Gastroesophageal sphincter (tissue), 4 donors: ENCODE results near the gene HPCAL1. TPM values are rescaled to one million over a fixed set of nuclear protein-coding genes. Genes with fewer than 3 reads are reported as not detected.

ENCODE experiments used
- ATAC-seq: fragments of 150-250 bp; one replicate; pipeline ENCODE4 v1.9.1; 2016; ENCODE audit warnings: mild to moderate bottlenecking, moderate library complexity
- H3K27ac ChIP-seq, 4 donors: fragments of 200-600 bp; sonication (generic) in 3 of 4; 1 replicate in 3 of 4; 2 replicates in 1 of 4; pipeline ENCODE4 v1.5.1; 2016 to 2019
- H3K27me3 ChIP-seq: fragments of 200-600 bp; sonication (generic); one replicate; pipeline ENCODE4 v1.5.1; 2019
- H3K36me3 ChIP-seq, 2 donors: fragments of 200-600 bp; sonication (generic); one replicate each; pipeline ENCODE4 v1.5.1; 2019; ENCODE audit warnings: control low read depth in 1 of 2
- H3K4me1 ChIP-seq, 3 donors: fragments of 200-600 bp; sonication (generic); 1 replicate in 2 of 3; 2 replicates in 1 of 3; pipeline ENCODE4 v1.5.1; 2016 to 2019; ENCODE audit warnings: control low read depth in 2 of 3
- H3K4me3 ChIP-seq, 2 donors: fragments of 200-600 bp; sonication (generic); one replicate each; pipeline ENCODE4 v1.5.1; 2019; ENCODE audit warnings: mild to moderate bottlenecking in 1 of 2, moderate library complexity in 1 of 2
- H3K9me3 ChIP-seq, 3 donors: fragments of 200-600 bp; sonication (generic); one replicate each; pipeline ENCODE4 v1.5.1; 2017 to 2019; ENCODE audit warnings: control low read depth in 2 of 3
- EP300 ChIP-seq: sonication (generic); formaldehyde crosslinking; IDR thresholded peaks from one replicate; pipeline ENCODE4 v1.6.1; 2017; ENCODE audit warnings: antibody characterized with exemption, mild to moderate bottlenecking
- POLR2A ChIP-seq, 2 donors: fragments of 450-650 bp; IDR thresholded peaks; one replicate each; pipeline ENCODE4 v1.6.1; 2017; ENCODE audit warnings: antibody characterized with exemption in 2 of 2, mild to moderate bottlenecking in 2 of 2, moderate library complexity in 1 of 2
- POLR2AphosphoS5 ChIP-seq: sonication (generic); formaldehyde crosslinking; IDR thresholded peaks from one replicate; pipeline ENCODE4 v1.6.1; 2017; ENCODE audit warnings: antibody characterized with exemption
- WGBS, 2 donors: methylation state at CpG; one replicate each; pipeline ENCODE4 v1.1.5; 2018; ENCODE audit warnings: low coverage in 1 of 2; 5-methylcytosine and 5-hydroxymethylcytosine counted together
- total RNA-seq, 4 donors: library from RNA; depleted of rRNA; stranded (reverse); fragments of >200 nt; gene quantifications; one replicate each; pipeline ENCODE4 v1.1.0, GENCODE V29; 2016
- TF ChIP-seq, protein P1 (sequence below), 4 experiments: fragments of 200-600 bp in 2 of 4; fragments of 450-650 bp in 2 of 4; sonication (generic) in 1 of 4; IDR thresholded peaks; one replicate each; pipeline ENCODE4 v1.5.1; 2017 to 2019; ENCODE audit warnings: antibody characterized with exemption in 4 of 4, mild to moderate bottlenecking in 2 of 4, moderate library complexity in 2 of 4

HPCAL1 gene
- total RNA-seq, 4 donors from 2014 or later = 17.0 to 42.1 (median 29.8) TPM

DNA sequence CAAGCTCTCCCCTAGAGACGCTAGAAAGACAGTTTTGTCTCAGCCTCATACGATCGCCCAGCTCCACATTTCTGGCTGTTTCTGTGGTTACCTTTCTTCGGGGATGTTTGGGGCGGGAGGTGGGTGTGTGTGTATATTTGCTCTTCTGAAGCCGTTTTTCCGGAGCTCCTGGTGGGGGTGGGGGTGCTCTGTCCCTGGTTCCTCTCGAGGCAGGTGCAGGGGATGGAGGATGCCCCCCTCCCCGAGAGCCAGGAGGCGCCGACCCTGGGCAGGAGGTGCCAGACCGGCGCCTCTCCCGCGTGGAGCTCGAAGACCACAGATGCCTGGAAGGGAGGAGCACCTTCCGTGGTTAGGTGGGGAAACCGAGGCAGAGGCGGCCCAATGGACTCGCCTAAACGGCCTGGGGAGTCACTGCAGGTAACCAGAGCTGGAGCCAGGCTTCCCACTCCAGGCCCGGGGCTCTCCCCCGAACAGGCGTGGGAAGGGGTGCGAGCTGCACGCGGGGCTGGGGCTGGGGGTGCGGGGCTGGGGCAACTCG is 694 bp upstream of the HPCAL1 start:
- peaks cover 0 to 39% (median 12%) of the 10 kb centered on the region in 3 donors for H3K4me1 ChIP-seq
- H3K36me3 ChIP-seq = no peaks in the 10 kb centered on the region
- H3K4me3 ChIP-seq = peak overlapping the region; percentile 40 to 95
- WGBS, 2 donors = no CpG with 5 or more reads among the region's 29 CpGs
- TF ChIP-seq POLR2A (IDR thresholded peaks at IDR 0.05) (no peak), POLR2AphosphoS5 (no peak), EP300 (no peak)
- TF ChIP-seq, protein P1, sequence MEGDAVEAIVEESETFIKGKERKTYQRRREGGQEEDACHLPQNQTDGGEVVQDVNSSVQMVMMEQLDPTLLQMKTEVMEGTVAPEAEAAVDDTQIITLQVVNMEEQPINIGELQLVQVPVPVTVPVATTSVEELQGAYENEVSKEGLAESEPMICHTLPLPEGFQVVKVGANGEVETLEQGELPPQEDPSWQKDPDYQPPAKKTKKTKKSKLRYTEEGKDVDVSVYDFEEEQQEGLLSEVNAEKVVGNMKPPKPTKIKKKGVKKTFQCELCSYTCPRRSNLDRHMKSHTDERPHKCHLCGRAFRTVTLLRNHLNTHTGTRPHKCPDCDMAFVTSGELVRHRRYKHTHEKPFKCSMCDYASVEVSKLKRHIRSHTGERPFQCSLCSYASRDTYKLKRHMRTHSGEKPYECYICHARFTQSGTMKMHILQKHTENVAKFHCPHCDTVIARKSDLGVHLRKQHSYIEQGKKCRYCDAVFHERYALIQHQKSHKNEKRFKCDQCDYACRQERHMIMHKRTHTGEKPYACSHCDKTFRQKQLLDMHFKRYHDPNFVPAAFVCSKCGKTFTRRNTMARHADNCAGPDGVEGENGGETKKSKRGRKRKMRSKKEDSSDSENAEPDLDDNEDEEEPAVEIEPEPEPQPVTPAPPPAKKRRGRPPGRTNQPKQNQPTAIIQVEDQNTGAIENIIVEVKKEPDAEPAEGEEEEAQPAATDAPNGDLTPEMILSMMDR (IDR thresholded peaks at IDR 0.05) = no peak
- no peaks in the 10 kb centered on the region for H3K27me3 ChIP-seq
- no peak for ATAC-seq
- H3K27ac ChIP-seq = peak overlapping the region; percentile 34 to 85 (median 82)
- H3K9me3 ChIP-seq = no peaks in the 10 kb centered on the region

DNA sequence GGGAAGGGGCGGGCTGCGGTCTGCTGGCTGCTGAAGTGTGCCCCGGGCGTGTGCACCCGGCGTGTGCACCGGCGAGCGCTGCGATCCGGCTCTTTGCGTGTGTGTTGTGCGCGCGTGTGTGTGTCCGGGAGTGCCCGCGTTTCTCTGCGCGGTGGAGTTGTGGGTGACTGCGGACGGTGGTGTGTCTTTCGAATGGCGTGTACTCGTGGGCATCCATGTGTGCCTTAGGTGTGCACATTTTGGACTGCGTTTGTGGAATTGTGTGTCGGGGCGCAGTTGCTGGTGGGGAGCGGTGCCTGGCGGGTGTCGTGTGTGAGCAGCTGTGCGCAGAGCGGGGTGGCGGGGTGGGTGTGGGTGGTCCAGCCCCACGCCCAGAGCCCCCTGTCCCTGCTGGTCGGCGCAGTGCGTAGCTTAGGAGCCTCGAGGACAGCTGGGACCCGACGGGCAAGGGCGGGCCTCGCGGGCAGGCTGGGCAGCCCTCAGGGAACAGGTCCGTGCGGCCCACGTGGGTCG is 533 bp downstream of the HPCAL1 start:
- no peak for TF ChIP-seq POLR2A (IDR thresholded peaks at IDR 0.05)
- TF ChIP-seq POLR2AphosphoS5 = no peak
- no peak for TF ChIP-seq EP300
- TF ChIP-seq, protein P1 (IDR thresholded peaks at IDR 0.05) = no peak
- H3K9me3 ChIP-seq = no peaks in the 10 kb centered on the region
- H3K4me3 ChIP-seq = peak overlapping the region; percentile 40 to 95
- peak overlapping the region in 3 of 4 donors; percentile 82 to 85 (median 83) for H3K27ac ChIP-seq
- H3K36me3 ChIP-seq = no peaks in the 10 kb centered on the region
- H3K4me1 ChIP-seq = peaks cover 0 to 49% (median 10%) of the 10 kb centered on the region in 3 donors
- WGBS, 2 donors = no CpG with 5 or more reads among the region's 48 CpGs
- no peaks in the 10 kb centered on the region for H3K27me3 ChIP-seq
- ATAC-seq = no peak

DNA sequence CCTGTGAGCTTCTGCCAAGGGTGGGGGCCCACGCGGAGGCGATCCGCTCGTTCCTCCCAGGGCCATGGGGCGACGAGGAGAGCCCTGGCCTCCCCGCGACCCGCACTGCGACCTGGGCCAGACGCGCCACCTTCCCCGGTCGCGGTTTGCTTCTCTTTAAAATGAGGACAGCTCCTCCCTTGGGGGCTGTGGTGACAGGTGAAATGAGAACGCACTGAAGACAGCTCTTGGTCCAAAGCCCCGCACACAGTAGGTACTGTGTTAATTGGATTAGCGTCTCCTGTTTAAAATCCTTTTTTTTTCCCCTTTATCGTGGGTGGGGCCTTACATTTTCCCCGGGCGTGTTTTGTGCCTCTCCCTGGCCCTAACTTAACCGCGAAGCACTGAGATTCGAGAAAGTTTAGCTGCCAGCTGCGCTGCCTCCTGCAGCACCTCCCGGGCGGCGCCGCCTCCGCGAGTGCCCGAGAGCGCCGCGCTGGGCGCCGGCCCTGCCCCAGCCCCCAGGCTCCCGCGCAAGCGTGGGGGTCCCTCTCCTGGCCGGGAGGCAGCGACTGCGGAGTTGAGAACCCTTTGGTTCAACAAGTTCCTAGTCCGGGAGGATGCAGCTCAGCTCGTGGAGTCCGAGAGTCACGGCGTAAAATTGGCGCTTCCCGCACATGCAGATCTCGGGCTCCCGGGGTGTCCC is 1.1 kb downstream of the HPCAL1 start:
- H3K27ac ChIP-seq = peak overlapping the region in 2 of 4 donors; percentile 83 to 85
- TF ChIP-seq POLR2AphosphoS5 = no peak
- TF ChIP-seq, protein P1 (IDR thresholded peaks at IDR 0.05) = peak in 1 of 4 experiments; percentile 39
- no peaks in the 10 kb centered on the region for H3K27me3 ChIP-seq
- H3K4me1 ChIP-seq = peaks cover 0 to 49% (median 9%) of the 10 kb centered on the region in 3 donors
- 0% methylated on average over 3 of the region's 53 CpGs; no CpG with 5 or more reads in 1 of the 2 donors for WGBS, 2 donors
- H3K9me3 ChIP-seq = no peaks in the 10 kb centered on the region
- H3K4me3 ChIP-seq = peak overlapping the region; percentile 40 to 95
- H3K36me3 ChIP-seq = no peaks in the 10 kb centered on the region
- no peak for ATAC-seq

DNA sequence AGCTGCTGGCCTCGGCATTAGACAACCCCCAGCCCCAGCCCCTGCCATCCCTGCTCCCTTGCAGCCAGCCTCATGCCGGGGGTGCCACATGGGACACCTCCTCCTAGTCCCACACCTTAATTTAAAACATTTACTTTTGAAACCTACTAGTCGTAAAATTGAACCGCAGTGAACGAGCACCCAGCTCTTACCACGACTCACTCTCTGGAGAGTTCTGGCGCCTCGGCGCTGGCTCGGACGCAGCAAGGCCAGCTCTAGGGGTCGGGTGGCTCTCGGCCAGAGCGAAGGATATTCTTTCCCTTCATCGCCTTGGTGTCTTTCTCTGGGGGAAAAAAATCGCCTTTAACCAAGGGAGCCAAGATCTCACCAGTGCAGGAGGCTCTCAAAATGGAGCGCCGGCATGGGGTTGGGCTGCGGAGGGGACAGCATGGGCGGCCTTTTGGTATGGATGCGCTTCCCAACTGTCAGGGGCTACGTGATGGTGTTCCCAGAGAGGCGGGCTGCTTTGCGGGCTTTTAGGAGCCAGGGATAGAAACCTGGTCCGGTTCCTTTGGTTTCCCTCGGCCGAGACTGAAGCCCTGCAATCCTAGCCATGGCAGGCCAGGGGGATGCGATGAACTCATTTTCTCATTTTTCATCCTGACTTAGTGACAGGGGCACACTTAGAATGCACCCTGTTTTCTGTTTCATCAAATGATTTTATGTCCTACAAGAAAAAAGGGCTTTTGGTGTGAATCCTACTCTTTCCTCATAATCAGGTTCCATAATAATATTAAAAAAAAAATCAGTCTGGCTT is 2.0 kb downstream of the HPCAL1 start:
- peaks cover 0 to 49% (median 9%) of the 10 kb centered on the region in 3 donors for H3K4me1 ChIP-seq
- H3K27me3 ChIP-seq = no peaks in the 10 kb centered on the region
- H3K4me3 ChIP-seq = peak overlapping the region; percentile 40 to 95
- H3K27ac ChIP-seq = peak overlapping the region in 2 of 4 donors; percentile 83 to 85
- TF ChIP-seq POLR2AphosphoS5 = no peak
- TF ChIP-seq, protein P1 (IDR thresholded peaks at IDR 0.05) = no peak
- no peak for TF ChIP-seq EP300
- no peak for TF ChIP-seq POLR2A (IDR thresholded peaks at IDR 0.05)
- no peak for ATAC-seq
- WGBS, 2 donors = 51 to 78% methylated on average over 2 to 11 of the region's 28 CpGs
- H3K36me3 ChIP-seq = no peaks in the 10 kb centered on the region
- H3K9me3 ChIP-seq = no peaks in the 10 kb centered on the region
